Spleen (tissue), 7 donors: ENCODE measurements around the gene LRRC4C.

Source experiments
- POLR2AphosphoS5 ChIP-seq, 3 donors: sonication (generic); formaldehyde crosslinking; IDR thresholded peaks; one replicate each; pipeline ENCODE4 v1.5.1; 2017; ENCODE audit warnings: antibody characterized with exemption in 3 of 3
- TF ChIP-seq, protein P1 (sequence below), 11 experiments: fragments of 200-600 bp in 7 of 11; fragments of 450-650 bp in 4 of 11; sonication (generic) in 4 of 11; IDR thresholded peaks in 8 of 11; conservative IDR thresholded peaks in 3 of 11; 1 replicate in 7 of 11; 2 replicates in 4 of 11; pipeline versions ENCODE4 v1.4.0 to v1.8.0; 2016 to 2021; ENCODE audit warnings: antibody characterized with exemption in 11 of 11, inconsistent platforms in 4 of 11, mild to moderate bottlenecking in 1 of 11
- donor health status: DM: no; HTN: no; CAD: no; lungs with moderate emphysema.
- donor health status: DM: no; HTN: no; CAD: no.
- donor health status: DM: no; HTN: no; CAD: no.

DNA sequence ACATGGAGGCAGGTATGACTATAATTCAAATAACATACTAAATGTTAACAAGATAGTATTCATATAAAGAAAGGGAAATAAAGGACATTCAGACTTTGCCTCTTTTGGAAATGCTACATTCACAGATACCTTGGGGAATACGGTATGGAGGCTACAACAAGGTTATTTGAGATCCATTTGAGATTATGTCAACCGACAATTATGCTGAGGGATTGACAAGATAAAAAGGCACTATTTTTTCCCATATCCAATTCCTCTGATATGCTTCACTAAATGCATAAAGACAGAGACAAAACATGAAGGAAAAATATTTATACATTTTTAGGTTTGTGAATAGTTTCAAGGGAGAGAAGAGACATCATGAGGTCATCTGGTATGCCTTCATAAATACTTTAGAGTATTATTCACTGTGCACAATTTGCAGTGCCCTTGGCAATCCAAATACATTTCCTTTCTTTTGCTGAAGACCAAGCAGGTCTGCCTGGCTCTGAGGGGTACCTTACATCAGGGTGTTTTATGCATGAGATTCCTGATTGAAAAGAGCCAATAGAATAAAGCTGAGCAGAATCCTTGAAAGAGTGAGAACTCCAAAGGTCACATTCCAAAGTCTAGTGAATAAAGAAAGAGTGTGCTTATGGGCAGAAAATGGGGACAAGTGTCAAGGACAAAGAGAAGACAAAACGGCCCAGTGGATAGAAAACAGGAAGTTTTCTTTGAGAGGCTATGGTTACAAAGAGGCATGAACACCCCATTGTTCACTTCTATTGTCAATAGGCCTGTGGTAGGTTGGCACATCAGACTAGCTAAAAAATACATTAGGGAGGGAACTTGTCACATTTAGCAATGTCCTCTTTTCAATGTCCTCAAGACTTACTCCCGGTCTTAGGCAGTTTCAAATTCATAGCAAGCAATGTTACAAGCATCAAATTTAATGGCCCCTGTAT is 455.8 kb downstream of the LRRC4C start:
- TF ChIP-seq, protein P1, sequence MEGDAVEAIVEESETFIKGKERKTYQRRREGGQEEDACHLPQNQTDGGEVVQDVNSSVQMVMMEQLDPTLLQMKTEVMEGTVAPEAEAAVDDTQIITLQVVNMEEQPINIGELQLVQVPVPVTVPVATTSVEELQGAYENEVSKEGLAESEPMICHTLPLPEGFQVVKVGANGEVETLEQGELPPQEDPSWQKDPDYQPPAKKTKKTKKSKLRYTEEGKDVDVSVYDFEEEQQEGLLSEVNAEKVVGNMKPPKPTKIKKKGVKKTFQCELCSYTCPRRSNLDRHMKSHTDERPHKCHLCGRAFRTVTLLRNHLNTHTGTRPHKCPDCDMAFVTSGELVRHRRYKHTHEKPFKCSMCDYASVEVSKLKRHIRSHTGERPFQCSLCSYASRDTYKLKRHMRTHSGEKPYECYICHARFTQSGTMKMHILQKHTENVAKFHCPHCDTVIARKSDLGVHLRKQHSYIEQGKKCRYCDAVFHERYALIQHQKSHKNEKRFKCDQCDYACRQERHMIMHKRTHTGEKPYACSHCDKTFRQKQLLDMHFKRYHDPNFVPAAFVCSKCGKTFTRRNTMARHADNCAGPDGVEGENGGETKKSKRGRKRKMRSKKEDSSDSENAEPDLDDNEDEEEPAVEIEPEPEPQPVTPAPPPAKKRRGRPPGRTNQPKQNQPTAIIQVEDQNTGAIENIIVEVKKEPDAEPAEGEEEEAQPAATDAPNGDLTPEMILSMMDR (IDR thresholded peaks at IDR 0.05 in 8 of 11, conservative IDR thresholded peaks at IDR 0.05 in 3 of 11) = no peak
- TF ChIP-seq POLR2AphosphoS5 (IDR thresholded peaks at IDR 0.05) = no peak
